Measurements from ENCODE around the gene PRAC1. TPM values are rescaled to one million over a fixed set of nuclear protein-coding genes. Genes with fewer than 3 reads are reported as not detected.

Gene PRAC1
- total RNA-seq, 1 experiment from 2014 or later = not detected

DNA sequence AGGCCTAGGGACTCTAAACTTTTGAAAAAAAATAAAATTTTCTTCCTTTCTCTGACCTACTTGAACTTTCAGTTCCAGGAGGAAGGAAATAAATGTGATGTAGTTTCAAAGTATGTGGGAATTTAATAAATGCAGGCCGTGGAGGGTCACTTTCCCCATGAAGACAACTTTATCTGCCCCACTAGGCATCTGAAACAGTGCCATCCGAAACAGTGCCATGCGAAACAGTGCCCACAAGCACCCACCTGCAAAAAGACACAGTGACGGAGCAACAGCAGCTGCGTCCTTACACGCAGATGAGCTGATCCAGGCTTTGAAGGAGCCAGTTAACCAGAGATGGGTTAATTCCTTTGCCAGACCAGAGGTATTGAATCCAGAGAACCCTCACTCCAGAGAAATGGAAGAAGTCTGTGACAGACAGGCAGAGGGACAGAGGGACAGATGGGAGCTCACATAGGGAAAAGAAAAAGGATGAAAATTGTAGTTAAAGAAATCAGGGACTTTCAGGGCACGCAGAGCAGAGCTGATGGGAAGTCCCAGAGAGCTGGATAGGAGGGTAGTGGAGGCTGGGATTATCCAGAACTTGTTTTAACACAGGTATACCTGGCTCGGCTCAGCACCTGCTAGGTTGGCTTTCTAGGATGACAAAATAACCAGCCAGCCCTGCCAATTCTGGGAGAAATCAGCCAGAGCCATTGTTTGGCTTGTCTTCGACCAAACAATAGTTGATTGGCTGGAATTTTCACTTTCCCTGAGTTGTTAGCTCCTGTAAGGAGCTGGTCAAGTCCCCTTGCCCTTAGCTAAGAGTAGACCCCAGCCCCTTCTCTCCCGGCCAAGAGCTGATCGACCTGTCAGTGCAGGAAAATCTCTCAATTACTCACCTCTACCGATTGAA is 23.3 kb upstream of the PRAC1 start:
- TF ChIP-seq CBX3 (IDR thresholded peaks at IDR 0.05; ENCODE audit: low read depth) (no peak), SIN3A (IDR thresholded peaks at IDR 0.05; ENCODE audit: low read depth) (no peak), ELF1 (IDR thresholded peaks at IDR 0.05; ENCODE audit: borderline replicate concordance, low read depth) (no peak), POLR2AphosphoS5 (IDR thresholded peaks at IDR 0.05; ENCODE audit: low read depth, low read length) (no peak), ZFX (IDR thresholded peaks at IDR 0.05) (no peak), POLR2A (IDR thresholded peaks at IDR 0.05; ENCODE audit: borderline replicate concordance, extremely low read depth, insufficient read depth, insufficient read length) (no peak), SRF (IDR thresholded peaks at IDR 0.05; ENCODE audit: low read depth) (no peak), TCF7L2 (IDR thresholded peaks at IDR 0.05; ENCODE audit: borderline replicate concordance, extremely low read depth, insufficient read depth, insufficient read length) (no peak)
- TF ChIP-seq, protein P1, sequence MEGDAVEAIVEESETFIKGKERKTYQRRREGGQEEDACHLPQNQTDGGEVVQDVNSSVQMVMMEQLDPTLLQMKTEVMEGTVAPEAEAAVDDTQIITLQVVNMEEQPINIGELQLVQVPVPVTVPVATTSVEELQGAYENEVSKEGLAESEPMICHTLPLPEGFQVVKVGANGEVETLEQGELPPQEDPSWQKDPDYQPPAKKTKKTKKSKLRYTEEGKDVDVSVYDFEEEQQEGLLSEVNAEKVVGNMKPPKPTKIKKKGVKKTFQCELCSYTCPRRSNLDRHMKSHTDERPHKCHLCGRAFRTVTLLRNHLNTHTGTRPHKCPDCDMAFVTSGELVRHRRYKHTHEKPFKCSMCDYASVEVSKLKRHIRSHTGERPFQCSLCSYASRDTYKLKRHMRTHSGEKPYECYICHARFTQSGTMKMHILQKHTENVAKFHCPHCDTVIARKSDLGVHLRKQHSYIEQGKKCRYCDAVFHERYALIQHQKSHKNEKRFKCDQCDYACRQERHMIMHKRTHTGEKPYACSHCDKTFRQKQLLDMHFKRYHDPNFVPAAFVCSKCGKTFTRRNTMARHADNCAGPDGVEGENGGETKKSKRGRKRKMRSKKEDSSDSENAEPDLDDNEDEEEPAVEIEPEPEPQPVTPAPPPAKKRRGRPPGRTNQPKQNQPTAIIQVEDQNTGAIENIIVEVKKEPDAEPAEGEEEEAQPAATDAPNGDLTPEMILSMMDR (IDR thresholded peaks at IDR 0.05 in 2 of 3, conservative IDR thresholded peaks at IDR 0.05 in 1 of 3; ENCODE audit: borderline replicate concordance in 1 of 3, insufficient read depth in 1 of 3, low read depth in 2 of 3, low read length in 2 of 3) = no peak
- H4K20me1 ChIP-seq (ENCODE audit: insufficient read depth) = no peaks in the 10 kb centered on the region
- H3K9me2 ChIP-seq (ENCODE audit: insufficient read depth) = no peaks in the 10 kb centered on the region
- no peaks in the 10 kb centered on the region for H3K9me3 ChIP-seq (ENCODE audit: control insufficient read depth in 1 of 2, insufficient read depth in 1 of 2, low read depth in 1 of 2, low read length in 2 of 2)
- intact Hi-C loops (cut with micrococcal nuclease) = no loop called here
- no peak overlapping the region for H2AFZ ChIP-seq (ENCODE audit: low read depth, low read length, poor library complexity, severe bottlenecking)
- no peak for ATAC-seq
- CTCF ChIA-PET = interaction anchor here (1.0 to 1.1 kb wide), 2 partner anchors 21 to 67 kb away, joined by 4 to 5 read pairs; no protein-coding TSS in a partner anchor
- no TSS peak for BruUV-seq (replicated peaks)
- no peaks in the 10 kb centered on the region for H3K4me1 ChIP-seq (ENCODE audit: control insufficient read depth in 1 of 2, insufficient read depth in 2 of 2, low read length in 2 of 2)
- H3K9ac ChIP-seq (ENCODE audit: low read length) = no peak overlapping the region
- peaks cover 39% of the 10 kb centered on the region for H3K27me3 ChIP-seq (ENCODE audit: insufficient read depth, low read length)
- H3K4me2 ChIP-seq (ENCODE audit: low read length) = no peak overlapping the region
- RAD21 ChIA-PET (ENCODE audit: low non-redundant PET in 1 of 2, low total read pairs in 2 of 2, uncharacterized antibody in 2 of 2, unreplicated experiment in 2 of 2) = no interaction called here
- DNase-seq (ENCODE audit: low read depth, low spot score) = no peak
- H3K27ac ChIP-seq (ENCODE audit: low read depth, low read length) = no peak overlapping the region
- H3K36me3 ChIP-seq (ENCODE audit: control insufficient read depth in 1 of 2, insufficient read depth in 2 of 2, low read length in 2 of 2) = no peaks in the 10 kb centered on the region
- POLR2A ChIA-PET = no interaction called here
- H3K79me2 ChIP-seq (ENCODE audit: insufficient read depth, low read length) = no peaks in the 10 kb centered on the region
- no peak overlapping the region for H3K4me3 ChIP-seq (replicated peaks in 1 of 2; ENCODE audit: low read depth in 1 of 2, low read length in 2 of 2)
